Heart right ventricle (tissue), 16 donors: ENCODE measurements around the gene LIN7B. TPM values are rescaled to one million over a fixed set of nuclear protein-coding genes. Genes with fewer than 3 reads are reported as not detected.

Experiments used
- ATAC-seq, 8 donors: fragments of 200-7000 bp; cut with Tn5 transposase; one replicate each; pipeline ENCODE4 v1.9.1; 2020; ENCODE audit warnings: mild to moderate bottlenecking in 8 of 8, moderate library complexity in 8 of 8, moderate number of reproducible peaks in 1 of 8
- DNase-seq, 2 donors: peaks; one replicate each; pipeline ENCODE4 v3.0.0-alpha.2; 2020
- H3K27ac ChIP-seq, 10 donors: fragments of 200-600 bp; sonication (generic) in 2 of 10; one replicate each; pipeline versions ENCODE4 v1.5.0 to v1.8.0; 2020 to 2022; ENCODE audit warnings: mild to moderate bottlenecking in 3 of 10
- H3K27me3 ChIP-seq, 7 donors: fragments of 200-600 bp; one replicate each; pipeline ENCODE4 v1.8.0; 2021 to 2022; ENCODE audit warnings: mild to moderate bottlenecking in 2 of 7
- H3K36me3 ChIP-seq, 9 donors: fragments of 200-600 bp; sonication (generic) in 1 of 9; one replicate each; pipeline versions ENCODE4 v1.5.0 to v1.8.0; 2020 to 2022; ENCODE audit warnings: mild to moderate bottlenecking in 2 of 9
- H3K4me1 ChIP-seq, 9 donors: fragments of 200-600 bp; sonication (generic) in 1 of 9; one replicate each; pipeline versions ENCODE4 v1.5.0 to v1.8.0; 2020 to 2022; ENCODE audit warnings: mild to moderate bottlenecking in 4 of 9
- H3K4me3 ChIP-seq, 10 donors: fragments of 200-600 bp; sonication (generic) in 2 of 10; one replicate each; pipeline versions ENCODE4 v1.5.0 to v1.8.0; 2020 to 2022; ENCODE audit warnings: mild to moderate bottlenecking in 7 of 10, moderate library complexity in 2 of 10
- H3K9me3 ChIP-seq, 11 donors: fragments of 200-600 bp in 10 of 11; sonication (generic) in 2 of 11; one replicate each; pipeline versions ENCODE4 v1.5.0 to v1.8.0; 2013 to 2022; ENCODE audit warnings: mild to moderate bottlenecking in 2 of 11, control low read depth in 1 of 11, moderate library complexity in 1 of 11
- CTCF ChIP-seq, 9 donors: fragments of 200-600 bp; sonication (generic) in 2 of 9; IDR thresholded peaks; one replicate each; pipeline versions ENCODE4 v1.5.0 to v1.8.0; 2021 to 2022; ENCODE audit warnings: antibody characterized with exemption in 9 of 9, mild to moderate bottlenecking in 5 of 9, moderate library complexity in 1 of 9
- WGBS, 2 donors: extraction: QIAGEN DNeasy Blood & Tissue Kit; methylation state at CpG; one replicate each; pipeline ENCODE4 v1.1.7; 2013; ENCODE audit warnings: inconsistent platforms in 1 of 2; 5-methylcytosine and 5-hydroxymethylcytosine counted together
- intact Hi-C, 10 donors: fragments of 100-400 bp; cut with DNase I; formaldehyde crosslinking; loops; one replicate each; pipeline versions ENCODE4 v1.11.1 to v1.14.2; 2022
- polyA plus RNA-seq, 2 donors: library from polyadenylated mRNA; stranded (reverse); fragments of 200-250 nt; gene quantifications; one replicate each; pipeline ENCODE4 v1.2.3, GENCODE V29; 2013
- total RNA-seq, 10 donors: library from RNA; stranded (reverse); fragmentation: NEBNext Ultra II Directional in 3 of 10; extraction: Animal tissue kit (Norgen Biotek cat#: 25700) in 3 of 10; gene quantifications; one replicate each; pipeline versions ENCODE4 v1.2.1 to v1.2.4, GENCODE V29; 2021 to 2023
- donor health status: Arrhythmogenic right ventricular cardiomyopathy.
- donor health status: ischemic (EF 13 %, LVEDD 7.1; RV severe dilation, severe dysfunction).
- donor health status: healthy with polysubstance abuse.
- donor health status: DM: no; HTN: yes; CAD: no.
- donor health status: DM: no; HTN: no; CAD: no.
- donor health status: ischemic (EF 25% LVEDD 6.9; RV normal size, moderate dysfunction).
- donor health status: ischemic (EF 25% LVEDD 5.7; RV mildly dilated, moderate dysfunction).
- donor health status: healthy.
- donor health status: DM: yes; HTN: yes; CAD: no.
- donor health status: Ischemic cardiomyopathy.
- donor health status: ischemic (EF 35%, LVEDD 5.7; RV mildly dilated, moderate dysfunction).
- donor health status: nonischemic (EF 11% LVEDD 7.7; RV severe dilation, severe dysfunction).
- donor health status: DM: yes; HTN: yes; CAD: no.
- donor health status: PGD.
- donor health status: ischemic (EF 29% LVEDD 5.4; RV normal size, mild dysfunction).
- donor health status: nonischemic (EF 23%, LVEDD 6.1; RV moderate dilation, normal function).

Gene LIN7B
- total and polyA plus RNA-seq, 12 donors: 17.6 to 38.5 (median 23.5) TPM

GRCh38 chr19:49107625-49108459 lies 6.3 kb upstream of the LIN7B start:
- WGBS, 2 donors: 94% methylated on average over 93 of the region's 93 CpGs

GRCh38 chr19:49109051-49109450 lies 5.1 kb upstream of the LIN7B start:
- no peaks in the 10 kb centered on the region for H3K27me3 ChIP-seq
- H3K9me3 ChIP-seq: no peaks in the 10 kb centered on the region
- DNase-seq (no peak), ATAC-seq (no peak)
- no peak for TF ChIP-seq CTCF (IDR thresholded peaks at IDR 0.05)
- H3K27ac ChIP-seq: peak overlapping the region in 1 of 10 donors; percentile 1
- H3K36me3 ChIP-seq: peaks cover 0 to 57% (median 48%) of the 10 kb centered on the region in 9 donors
- H3K4me1 ChIP-seq: peaks cover 5 to 32% (median 18%) of the 10 kb centered on the region in 9 donors
- intact Hi-C loops: loop anchor here in 1 of 10 donors (5.0 kb wide), 1 partner anchor 38 kb away; no protein-coding TSS in a partner anchor
- H3K4me3 ChIP-seq: no peak overlapping the region
- WGBS, 2 donors: 76 to 81% methylated on average over 5 of the region's 5 CpGs

More at GRCh38 chr19:49107625-49108459, 6.3 kb upstream of the LIN7B start:
- Histone ChIP-seq H3K4me1 (peaks cover 5 to 23% (median 10%) of the 10 kb centered on the region in 9 donors), H3K27ac (no peak overlapping the region), H3K27me3 (no peaks in the 10 kb centered on the region), H3K9me3 (no peaks in the 10 kb centered on the region), H3K36me3 (peaks cover 0 to 69% (median 57%) of the 10 kb centered on the region in 9 donors), H3K4me3 (no peak overlapping the region)
- DNase-seq (no peak), ATAC-seq (peak in 2 of 8 donors; percentile 3 to 40)
- TF ChIP-seq CTCF (IDR thresholded peaks at IDR 0.05): no peak
- intact Hi-C loops: loop anchor here in 1 of 10 donors (5.0 kb wide), 1 partner anchor 39 kb away; no protein-coding TSS in a partner anchor

GRCh38 chr19:49109569-49110233 lies 4.5 kb upstream of the LIN7B start:
- ATAC-seq: no peak
- no peaks in the 10 kb centered on the region for H3K9me3 ChIP-seq
- no peaks in the 10 kb centered on the region for H3K27me3 ChIP-seq
- H3K27ac ChIP-seq: peak overlapping the region in 2 of 10 donors; percentile 12 to 43
- TF ChIP-seq CTCF (IDR thresholded peaks at IDR 0.05): no peak
- DNase-seq: no peak
- H3K4me1 ChIP-seq: peaks cover 5 to 36% (median 20%) of the 10 kb centered on the region in 9 donors
- 76 to 81% methylated on average over 8 of the region's 8 CpGs for WGBS, 2 donors
- peaks cover 0 to 51% (median 42%) of the 10 kb centered on the region in 9 donors for H3K36me3 ChIP-seq
- no peak overlapping the region for H3K4me3 ChIP-seq
- intact Hi-C loops: loop anchor here in 3 of 10 donors (5.0 kb wide), 1 partner anchor 38 kb away; no protein-coding TSS in a partner anchor

- TF ChIP-seq CTCF (IDR thresholded peaks at IDR 0.05): no peak
- 30 to 33% methylated on average over 3 of the region's 3 CpGs for WGBS, 2 donors
- ATAC-seq (no peak), DNase-seq (no peak)
- Histone ChIP-seq H3K27me3 (no peaks in the 10 kb centered on the region), H3K36me3 (peaks cover 0 to 42% (median 33%) of the 10 kb centered on the region in 9 donors), H3K9me3 (no peaks in the 10 kb centered on the region), H3K27ac (peak overlapping the region in 5 of 10 donors; percentile 8 to 44 (median 19)), H3K4me1 (peaks cover 5 to 42% (median 25%) of the 10 kb centered on the region in 9 donors), H3K4me3 (no peak overlapping the region)
- intact Hi-C loops: loop anchor here in 2 of 10 donors (5.0 kb wide), 1 partner anchor 37 kb away; no protein-coding TSS in a partner anchor
Observed at GRCh38 chr19:49110567-49110966, 3.6 kb upstream of the LIN7B start.
